ENCODE measurements around the gene TRIM38.

DNA sequence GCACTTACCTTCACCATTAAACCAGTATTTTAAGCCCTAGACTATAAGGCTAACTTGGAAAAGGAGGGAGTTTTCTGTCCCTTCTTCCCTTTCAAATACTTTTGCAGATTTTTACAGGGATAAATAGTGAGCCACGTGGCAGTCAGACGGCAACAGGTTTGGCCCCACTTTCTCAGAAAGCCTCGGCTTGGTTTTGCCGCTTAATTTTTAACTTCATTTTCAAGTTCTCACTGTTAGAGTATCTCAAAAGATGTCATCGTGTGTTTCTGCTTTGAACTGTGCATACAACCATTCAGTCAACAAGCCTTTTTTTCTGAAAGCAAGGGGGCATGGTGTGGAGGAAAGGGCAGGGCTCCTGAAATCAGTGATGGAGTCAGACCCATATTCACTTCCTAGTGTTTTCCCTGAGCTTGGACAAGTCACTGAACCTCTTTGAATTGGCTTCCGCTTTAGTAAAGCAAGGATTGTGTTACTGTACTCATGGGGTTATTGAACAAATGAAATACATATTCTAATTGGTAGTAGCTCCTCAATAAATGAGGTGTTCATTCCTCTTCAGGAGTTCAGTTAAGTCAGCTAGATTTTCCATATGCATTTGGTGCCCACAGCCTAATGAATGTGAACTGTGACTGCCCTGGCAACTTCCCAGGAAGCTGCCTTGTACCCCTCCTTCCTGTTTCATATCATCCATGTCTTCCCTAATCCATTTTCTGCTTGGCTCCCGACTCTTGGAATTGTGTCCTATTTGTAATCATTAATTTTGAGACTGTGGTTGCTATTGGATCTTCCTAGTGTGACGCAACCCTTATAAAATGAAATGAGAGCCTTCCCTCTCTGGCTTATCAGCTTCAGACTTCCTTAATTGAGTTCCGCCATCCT, 31.8 kb upstream of the TRIM38 start, which contains the start of gene SLC17A2:
- TF ChIP-seq, protein P1, sequence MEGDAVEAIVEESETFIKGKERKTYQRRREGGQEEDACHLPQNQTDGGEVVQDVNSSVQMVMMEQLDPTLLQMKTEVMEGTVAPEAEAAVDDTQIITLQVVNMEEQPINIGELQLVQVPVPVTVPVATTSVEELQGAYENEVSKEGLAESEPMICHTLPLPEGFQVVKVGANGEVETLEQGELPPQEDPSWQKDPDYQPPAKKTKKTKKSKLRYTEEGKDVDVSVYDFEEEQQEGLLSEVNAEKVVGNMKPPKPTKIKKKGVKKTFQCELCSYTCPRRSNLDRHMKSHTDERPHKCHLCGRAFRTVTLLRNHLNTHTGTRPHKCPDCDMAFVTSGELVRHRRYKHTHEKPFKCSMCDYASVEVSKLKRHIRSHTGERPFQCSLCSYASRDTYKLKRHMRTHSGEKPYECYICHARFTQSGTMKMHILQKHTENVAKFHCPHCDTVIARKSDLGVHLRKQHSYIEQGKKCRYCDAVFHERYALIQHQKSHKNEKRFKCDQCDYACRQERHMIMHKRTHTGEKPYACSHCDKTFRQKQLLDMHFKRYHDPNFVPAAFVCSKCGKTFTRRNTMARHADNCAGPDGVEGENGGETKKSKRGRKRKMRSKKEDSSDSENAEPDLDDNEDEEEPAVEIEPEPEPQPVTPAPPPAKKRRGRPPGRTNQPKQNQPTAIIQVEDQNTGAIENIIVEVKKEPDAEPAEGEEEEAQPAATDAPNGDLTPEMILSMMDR (IDR thresholded peaks at IDR 0.05) = no peak
- TF ChIP-seq POLR2AphosphoS5 (IDR thresholded peaks at IDR 0.05; ENCODE audit: low read depth, low read length) (no peak), TCF7L2 (IDR thresholded peaks at IDR 0.05; ENCODE audit: low read depth, low read length) (no peak), SIN3A (IDR thresholded peaks at IDR 0.05; ENCODE audit: borderline replicate concordance, insufficient read depth, low read depth, low read length) (no peak), REST (IDR thresholded peaks at IDR 0.05; ENCODE audit: insufficient read depth in 1 of 2, low read depth in 2 of 2, low read length in 1 of 2) (no peak)

All from Panc1 (cell line).